Stimulated activated CD8-positive, alpha-beta memory T cell treated with anti-CD3 and anti-CD28 coated beads, Interleukin-4, amount 100 ng/mL, for 24 hours (primary cell): ENCODE data around the gene MAS1L.
"Not testable (repeated sequence)": the region's sequence is repeated elsewhere in the genome, so short reads cannot be mapped to it uniquely, and the experiment has no call there.

Source experiments
- DNase-seq: peaks from one replicate; pipeline ENCODE4 v3.0.0-alpha.2; 2020; ENCODE audit warnings: low read depth

The MAS1L gene

DNA sequence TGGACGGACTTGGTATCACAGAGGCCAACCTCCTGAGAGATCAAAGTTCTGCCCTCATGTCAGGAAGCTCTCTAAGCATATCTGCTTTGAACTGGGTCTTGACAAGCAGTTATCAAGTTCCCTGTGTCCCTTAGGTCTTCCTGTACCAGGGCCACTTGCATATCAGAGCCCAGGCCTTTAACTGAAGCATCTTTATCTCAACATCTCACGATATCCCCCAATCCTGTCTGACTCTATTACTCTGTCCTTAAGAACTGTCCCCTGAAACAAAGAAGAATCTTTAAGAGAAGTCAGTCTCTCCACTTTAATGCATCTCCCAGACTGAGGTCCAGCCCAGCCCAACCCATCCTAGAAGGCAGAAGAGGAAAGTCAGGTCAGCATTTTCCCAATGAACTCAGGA is 8.2 kb downstream of the MAS1L start:
- no peak for DNase-seq

DNA sequence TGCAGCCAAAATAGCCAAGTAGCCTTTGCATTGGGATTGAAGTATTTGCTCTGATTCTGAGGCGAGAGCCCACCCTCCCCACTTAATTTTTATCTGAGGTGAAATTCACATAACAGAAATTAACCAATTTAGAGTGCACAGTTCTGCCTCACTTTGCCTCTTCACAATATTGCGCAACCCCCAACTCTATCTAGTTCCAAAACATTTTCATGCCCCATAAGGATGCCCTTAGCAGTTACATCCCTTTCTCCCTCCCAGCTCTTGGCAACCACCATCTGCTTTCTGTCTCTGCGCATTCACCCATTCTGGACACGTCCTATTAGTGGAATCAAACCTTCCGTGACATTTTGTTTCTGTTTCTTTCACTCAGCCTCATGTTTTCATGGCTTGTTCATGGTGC is 9.0 kb downstream of the MAS1L start:
- no peak for DNase-seq

DNA sequence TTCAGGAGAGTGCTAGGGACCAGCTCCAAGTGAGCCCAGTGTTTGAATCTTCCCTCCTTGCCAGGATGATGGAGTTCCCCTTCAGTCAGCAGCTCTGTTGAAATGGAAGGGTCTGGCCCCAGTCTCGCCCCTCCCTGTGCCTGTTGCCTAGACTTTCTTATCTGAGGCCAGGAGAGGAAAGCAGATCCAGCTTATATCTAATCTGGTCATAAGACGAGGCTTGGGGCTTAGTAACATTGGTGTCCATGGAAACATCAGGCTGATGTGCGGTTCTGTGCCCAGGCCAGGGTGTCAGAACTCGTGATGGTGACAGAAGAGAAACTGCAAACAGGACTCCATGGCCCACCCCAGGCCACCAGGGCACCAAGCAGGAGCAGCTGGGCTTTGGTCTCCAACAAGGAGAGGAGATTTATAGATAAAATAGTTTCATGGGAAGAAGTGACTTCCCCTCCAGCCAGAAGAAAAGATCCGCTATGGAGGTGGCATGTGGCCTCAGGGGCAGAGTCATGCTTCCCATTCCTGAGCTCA is 9.8 kb downstream of the MAS1L start:
- no peak for DNase-seq

DNA sequence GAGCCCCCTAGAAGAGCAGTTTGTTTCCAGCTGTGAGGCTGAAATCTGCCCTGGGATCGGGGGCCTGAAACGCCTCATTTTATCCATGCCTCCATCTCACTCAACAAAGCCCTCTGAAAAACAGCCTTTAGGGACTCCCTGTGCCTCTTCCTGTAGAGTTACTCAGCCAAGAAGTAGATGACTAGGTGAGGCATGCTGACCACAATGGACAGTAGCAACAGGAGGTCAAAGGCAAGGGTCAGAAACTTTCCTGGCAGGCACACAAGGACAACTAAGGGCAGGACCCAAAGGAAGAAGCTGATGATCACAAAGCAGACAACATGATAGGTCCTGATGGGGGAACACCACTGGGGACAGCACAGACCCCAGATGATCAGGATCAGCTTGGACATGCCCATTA is 12.8 kb downstream of the MAS1L start:
- no peak for DNase-seq

DNA sequence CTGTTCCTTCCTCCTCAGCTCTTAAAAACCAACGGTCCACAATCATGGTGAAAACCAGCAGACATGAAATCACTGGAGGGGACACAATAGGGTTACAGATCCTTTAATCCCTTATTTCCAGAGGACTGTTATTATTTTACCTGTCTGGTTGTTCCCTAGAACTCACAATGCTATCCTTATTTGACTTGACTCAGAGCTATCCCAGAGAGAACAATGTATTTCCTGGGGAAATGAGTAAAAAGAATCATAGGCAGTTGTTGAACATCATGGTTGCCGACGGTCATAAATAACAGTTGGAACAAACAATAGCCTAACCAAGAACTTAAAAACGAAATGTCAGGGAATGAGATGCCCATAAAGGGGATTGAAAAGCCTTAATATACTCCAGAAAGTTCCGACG is 21.5 kb downstream of the MAS1L start:
- no peak for DNase-seq

DNA sequence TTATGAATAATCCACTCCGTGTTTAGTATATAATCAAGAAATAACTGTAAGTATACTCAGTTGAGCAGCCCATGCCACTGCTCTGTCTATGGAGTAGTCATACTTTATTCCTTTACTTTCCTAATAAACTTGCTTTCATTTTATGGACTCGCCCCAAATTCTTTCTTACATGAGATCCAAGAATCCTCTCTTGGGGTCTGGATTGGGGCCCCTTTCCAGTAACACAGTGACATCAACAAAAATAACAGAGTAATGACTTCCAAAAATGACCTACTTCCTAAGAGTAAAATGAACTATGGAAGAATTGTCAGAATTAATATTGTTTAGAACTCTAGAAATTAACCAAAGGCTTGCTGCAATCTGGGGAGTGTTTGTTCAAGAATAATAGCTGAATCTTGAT is 22.0 kb downstream of the MAS1L start:
- no peak for DNase-seq

DNA sequence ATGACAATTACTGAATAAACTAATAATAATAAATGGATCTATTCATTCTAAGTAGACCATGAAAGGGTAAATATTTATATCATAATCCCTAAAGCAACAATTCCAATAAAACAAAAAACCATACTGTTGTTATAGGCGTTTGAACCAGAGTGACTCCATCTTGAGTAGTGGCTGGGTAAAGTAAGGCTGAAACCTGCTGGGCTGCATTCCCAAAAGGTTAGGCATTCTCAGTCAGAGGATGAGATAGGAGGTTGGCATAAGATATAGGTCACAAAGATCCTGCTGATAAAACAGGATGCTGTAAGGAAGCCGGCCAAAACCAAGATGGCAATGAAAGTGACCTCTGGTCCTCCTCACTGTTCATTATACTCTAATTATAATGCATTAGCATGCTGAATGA is 22.5 kb downstream of the MAS1L start:
- no peak for DNase-seq

DNA sequence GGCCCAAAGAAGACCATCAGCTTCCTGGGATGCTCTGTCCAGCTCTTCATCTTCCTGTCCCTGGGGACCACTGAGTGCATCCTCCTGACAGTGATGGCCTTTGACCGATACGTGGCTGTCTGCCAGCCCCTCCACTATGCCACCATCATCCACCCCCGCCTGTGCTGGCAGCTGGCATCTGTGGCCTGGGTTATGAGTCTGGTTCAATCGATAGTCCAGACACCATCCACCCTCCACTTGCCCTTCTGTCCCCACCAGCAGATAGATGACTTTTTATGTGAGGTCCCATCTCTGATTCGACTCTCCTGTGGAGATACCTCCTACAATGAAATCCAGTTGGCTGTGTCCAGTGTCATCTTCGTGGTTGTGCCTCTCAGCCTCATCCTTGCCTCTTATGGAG is 25.7 kb downstream of the MAS1L start:
- DNase-seq = no peak

DNA sequence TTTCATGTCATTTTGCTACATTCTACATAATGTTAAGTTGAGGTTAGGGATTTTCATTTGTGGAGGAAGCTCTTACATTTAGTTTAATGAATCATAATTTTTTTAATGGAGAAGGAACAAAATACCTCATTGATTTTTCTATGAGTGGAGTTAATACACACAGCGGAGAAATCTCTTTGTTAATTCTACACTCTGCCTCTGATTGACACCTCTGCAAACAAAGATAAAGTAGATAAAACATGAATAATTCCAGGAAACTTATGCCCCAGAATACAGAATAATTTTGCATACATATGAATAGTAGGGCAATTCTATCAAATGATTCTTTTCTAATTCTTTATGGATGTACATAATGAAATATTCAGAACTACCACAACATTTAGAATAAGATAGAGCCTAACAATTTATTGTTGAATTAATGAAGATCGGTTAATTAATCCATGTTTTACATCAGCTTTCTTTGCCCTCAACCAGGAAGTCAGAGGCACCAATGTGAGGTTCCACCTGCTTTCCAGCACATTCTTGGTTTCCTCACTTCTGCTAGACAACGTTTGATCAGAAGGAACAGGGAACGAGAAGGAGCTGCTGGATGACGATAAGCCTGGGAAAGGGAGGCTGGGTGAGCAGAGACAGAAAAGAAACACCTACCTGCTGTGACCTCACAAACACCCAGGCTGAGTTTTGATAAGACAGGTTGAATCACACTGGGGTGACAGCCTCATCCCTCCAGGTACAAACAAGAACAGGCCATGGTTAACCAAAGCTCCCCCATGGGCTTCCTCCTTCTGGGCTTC is 26.5 kb downstream of the MAS1L start:
- DNase-seq = no peak

DNA sequence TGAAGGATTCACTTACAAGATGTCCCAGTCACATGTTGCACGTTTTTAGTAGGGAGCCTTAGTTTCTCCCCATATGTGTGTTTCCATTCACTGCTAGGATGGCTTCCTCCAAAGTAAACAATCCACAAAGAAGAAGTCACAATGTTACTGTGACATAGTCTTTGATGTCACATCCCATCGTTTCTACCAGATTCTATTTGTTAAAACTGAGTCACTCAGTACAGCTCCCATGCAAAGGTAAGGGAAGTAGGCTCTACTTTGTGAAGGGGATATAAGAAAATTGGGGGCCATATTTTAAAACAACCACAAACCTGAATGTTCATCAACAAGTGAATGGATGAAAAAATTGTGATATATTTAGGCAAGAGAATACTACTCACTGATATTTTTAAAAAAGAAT is 30.8 kb downstream of the MAS1L start, which contains the start of the genes OR11A1 and OR2H1:
OR11A1 (minus strand) TSS at position 101 of the 400 bp plus-strand sequence. CDS start 29,430 bp downstream, outside the sequence.
OR2H1 (plus strand) TSS at position 185 of the 400 bp plus-strand sequence. CDS start 4,615 bp downstream, outside the sequence.
- DNase-seq = no peak

DNA sequence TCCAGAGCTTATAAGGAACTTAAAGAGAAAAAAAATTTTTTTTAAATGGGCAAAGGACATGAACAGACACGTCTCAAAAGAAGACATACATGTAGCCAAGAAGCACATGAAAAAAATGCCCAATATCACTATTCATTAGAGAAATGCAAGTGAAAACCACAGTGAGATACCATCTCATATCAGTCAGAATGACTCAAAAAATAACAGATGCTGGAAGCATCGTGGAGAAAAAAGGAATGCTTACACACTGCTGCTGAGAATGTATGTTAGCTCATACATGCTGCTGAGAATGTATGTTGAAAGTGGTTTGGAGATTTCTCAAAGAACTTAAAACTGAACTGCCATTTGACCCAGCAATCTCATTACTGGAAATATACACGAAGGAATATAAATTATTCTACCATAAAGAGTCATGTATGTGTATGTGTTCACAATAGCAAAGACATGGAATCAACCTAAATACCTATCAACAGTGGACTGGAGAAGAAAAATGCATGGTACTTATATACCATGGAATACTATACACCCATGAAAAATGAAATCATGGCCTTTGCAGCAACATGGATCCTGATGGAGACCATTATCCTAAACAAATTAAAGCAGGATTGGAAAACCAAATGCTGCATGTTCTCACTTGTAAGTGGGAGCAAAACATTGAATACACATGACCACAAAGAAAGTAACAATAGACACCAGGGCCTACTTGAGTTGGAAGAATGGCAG is 36.1 kb downstream of the MAS1L start:
- DNase-seq = no peak

DNA sequence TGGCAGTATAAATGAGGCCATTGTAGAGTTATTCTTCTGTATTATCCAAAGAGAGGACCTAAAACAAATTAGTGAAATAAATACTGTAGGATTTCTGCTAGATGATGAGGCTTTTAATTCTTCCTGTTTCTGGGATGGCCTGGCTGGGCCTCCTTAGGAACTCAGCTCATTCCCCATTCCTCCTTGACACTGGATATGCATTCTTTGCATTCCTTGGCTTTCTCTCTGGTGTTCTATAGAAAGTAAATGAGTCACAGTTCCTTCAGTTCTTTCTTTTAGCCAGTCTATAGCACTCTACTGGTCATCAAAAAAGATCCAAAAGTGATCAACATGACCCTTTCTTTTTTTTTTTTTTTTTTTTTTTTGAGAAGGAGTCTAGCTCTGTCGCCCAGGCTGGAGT is 40.1 kb downstream of the MAS1L start:
- DNase-seq = no peak

DNA sequence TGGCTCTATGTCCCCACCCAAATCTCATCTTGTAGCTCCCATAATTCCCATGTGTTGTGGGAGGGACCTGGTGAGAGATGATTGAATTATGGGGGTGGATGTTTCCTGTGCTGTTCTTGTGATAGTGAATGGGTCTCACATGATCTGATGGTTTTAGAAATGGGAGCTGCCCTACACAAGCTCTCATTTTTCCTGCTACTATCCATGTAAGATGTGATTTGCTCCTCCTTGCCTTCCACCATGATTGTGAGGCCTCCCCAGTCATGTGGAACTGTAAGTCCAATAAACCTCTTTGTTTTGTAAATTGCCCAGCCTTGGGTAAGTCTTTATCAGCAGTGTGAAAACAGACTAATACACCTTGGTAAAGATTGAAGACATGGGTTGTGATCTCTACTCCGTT is 43.7 kb downstream of the MAS1L start:
- DNase-seq = not testable (repeated sequence)

DNA sequence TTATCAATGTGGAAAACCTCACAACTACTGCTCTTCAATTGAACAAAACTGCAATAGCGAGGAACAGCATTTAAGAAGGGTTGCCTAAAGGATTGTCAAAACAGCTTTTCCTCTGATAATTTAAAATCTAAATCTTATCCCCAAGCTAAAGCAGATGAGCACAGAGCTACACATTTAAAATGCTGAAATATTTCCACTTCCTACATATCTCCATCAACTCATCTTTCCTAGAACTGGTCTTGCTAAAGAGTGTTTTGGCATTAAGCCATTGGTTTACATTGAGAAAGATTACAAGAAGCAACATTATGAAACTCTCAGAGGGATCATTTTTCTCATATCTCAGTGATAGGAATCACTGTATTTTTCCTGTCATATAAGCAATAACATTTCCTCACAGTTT is 45.0 kb downstream of the MAS1L start:
- no peak for DNase-seq

DNA sequence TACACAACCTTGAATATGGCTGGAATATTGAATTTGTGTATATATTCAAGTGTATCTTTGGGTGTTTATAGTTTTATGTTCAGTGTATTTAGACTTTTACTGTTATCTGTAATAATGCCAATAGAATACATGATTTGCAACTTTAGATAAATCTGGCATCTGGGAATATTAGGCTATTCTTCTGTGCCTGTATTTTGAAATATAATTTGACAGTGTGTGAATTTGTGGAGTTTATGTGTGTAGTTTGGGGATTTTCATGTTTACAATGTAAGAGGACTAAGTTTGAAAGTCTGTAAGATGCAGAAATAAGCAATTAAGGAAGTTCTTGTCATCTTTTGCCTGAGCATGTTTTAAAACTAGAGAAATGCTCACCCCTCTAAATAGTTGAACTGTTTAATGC is 48.8 kb downstream of the MAS1L start, which contains the start of gene OR10C1:
OR10C1 (plus strand) TSS at position 301 of the 400 bp plus-strand sequence. CDS start 710 bp downstream, outside the sequence.
- DNase-seq = no peak

DNA sequence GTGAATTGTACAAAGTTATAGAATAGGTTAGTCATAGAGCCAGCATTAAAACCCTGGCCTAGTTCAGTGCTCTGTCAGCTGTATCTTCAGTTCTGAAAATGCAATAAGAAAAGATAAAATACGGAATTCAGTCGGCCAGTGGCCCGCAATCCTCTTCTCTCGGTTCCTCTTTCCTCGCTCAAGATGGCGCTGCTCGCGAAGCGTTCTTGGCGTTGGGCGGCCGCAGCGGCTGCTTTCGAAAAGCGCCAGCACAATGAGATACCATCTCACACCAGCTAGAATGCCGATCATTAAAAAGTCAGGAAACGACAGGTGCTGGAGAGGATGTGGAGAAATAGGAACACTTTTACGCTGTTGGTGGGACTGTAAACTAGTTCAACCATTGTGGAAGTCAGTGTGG is 51.0 kb downstream of the MAS1L start:
- not testable (repeated sequence) for DNase-seq
